ENCODE results near the gene OR3A3. TPM values are rescaled to one million over a fixed set of nuclear protein-coding genes. Genes with fewer than 3 reads are reported as not detected.
"Not testable (repeated sequence)": the region's sequence is repeated elsewhere in the genome, so short reads cannot be mapped to it uniquely, and the experiment has no call there.

Gene OR3A3
- total and polyA plus RNA-seq, 4 donors: 0.63 TPM; not detected in 3

GRCh38 chr17:3438368-3438767 is 27.2 kb downstream of the OR3A3 start:
- no peak overlapping the region for H3K4me3 ChIP-seq
- H3K36me3 ChIP-seq (ENCODE audit: control insufficient read depth in 4 of 4, insufficient read depth in 4 of 4, low read length in 4 of 4): no peaks in the 10 kb centered on the region
- WGBS, 2 donors: 56 to 76% methylated on average over 1 of the region's 1 CpG
- H3K27ac ChIP-seq (ENCODE audit: low read depth in 1 of 2, low read length in 1 of 2): no peak overlapping the region
- ATAC-seq (ENCODE audit: insufficient read depth, low FRiP score) (no peak), DNase-seq (no peak)
- H3K27me3 ChIP-seq (ENCODE audit: control insufficient read depth in 3 of 3, insufficient read depth in 3 of 3, low read length in 2 of 3): no peaks in the 10 kb centered on the region
- no peak for TF ChIP-seq CTCF (IDR thresholded peaks at IDR 0.05; ENCODE audit: control extremely low read depth, extremely low read depth)
- no peak overlapping the region for H3K9ac ChIP-seq (ENCODE audit: insufficient read depth in 1 of 2, low read length in 2 of 2)
- H3K9me3 ChIP-seq (ENCODE audit: control insufficient read depth in 4 of 4, insufficient read depth in 3 of 4, low read length in 3 of 4): no peaks in the 10 kb centered on the region
- peaks cover 0 to 16% (median 0%) of the 10 kb centered on the region in 5 donors for H3K4me1 ChIP-seq (ENCODE audit: control insufficient read depth in 5 of 5, insufficient read depth in 5 of 5, low read length in 5 of 5)

DNA sequence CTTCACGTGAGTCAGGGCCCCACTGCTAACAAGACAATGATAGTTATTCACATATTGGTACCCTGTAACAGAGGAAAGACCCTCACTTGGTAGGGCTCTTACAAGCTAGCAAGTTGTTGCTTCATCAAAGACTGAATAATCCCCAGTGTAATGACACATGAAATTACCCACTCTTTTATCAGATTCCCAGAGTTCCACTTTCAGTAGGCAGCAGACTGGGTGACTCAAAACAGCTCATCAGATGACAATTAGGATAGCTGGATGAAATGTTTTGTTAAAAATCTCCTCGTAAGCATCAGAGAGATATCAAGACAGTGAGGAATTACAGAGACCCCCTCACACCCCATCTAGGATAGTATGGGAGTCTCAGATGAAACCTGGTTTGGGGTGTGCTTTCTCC is 29.3 kb downstream of the OR3A3 start:
- Histone ChIP-seq H3K36me3 (ENCODE audit: control insufficient read depth in 4 of 4, insufficient read depth in 4 of 4, low read length in 4 of 4) (no peaks in the 10 kb centered on the region), H3K4me3 (no peak overlapping the region), H3K4me1 (ENCODE audit: control insufficient read depth in 5 of 5, insufficient read depth in 5 of 5, low read length in 5 of 5) (peaks cover 0 to 16% (median 0%) of the 10 kb centered on the region in 5 donors), H3K27me3 (ENCODE audit: control insufficient read depth in 3 of 3, insufficient read depth in 3 of 3, low read length in 2 of 3) (no peaks in the 10 kb centered on the region), H3K9ac (ENCODE audit: insufficient read depth in 1 of 2, low read length in 2 of 2) (no peak overlapping the region), H3K9me3 (ENCODE audit: control insufficient read depth in 4 of 4, insufficient read depth in 3 of 4, low read length in 3 of 4) (no peaks in the 10 kb centered on the region), H3K27ac (ENCODE audit: low read depth in 1 of 2, low read length in 1 of 2) (no peak overlapping the region)
- WGBS, 2 donors: 65 to 78% methylated on average over 2 of the region's 2 CpGs
- no peak for TF ChIP-seq CTCF (IDR thresholded peaks at IDR 0.05; ENCODE audit: control extremely low read depth, extremely low read depth)
- ATAC-seq (ENCODE audit: insufficient read depth, low FRiP score): no peak
- peak in 2 of 3 donors; percentile 46 to 58 for DNase-seq

DNA sequence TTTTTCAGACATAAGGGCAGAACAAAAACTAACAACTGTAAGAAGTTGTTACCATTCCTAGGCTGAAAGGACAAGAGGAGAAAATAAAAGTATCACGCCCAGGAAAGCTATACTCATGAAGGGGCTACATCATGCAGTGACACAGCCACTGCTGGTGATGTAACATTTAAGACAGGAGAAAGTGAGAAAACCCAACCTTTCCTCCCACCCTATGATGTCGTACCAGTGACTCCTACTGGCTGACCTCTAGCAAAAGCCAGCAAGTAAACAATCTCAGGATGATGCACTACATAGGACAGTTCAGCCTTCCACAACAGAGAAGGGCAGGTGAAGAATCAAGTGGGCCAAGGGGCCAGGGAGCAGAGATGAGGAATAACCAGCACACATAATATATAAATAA is 36.5 kb downstream of the OR3A3 start:
- peak in 2 of 3 donors; percentile 14 to 23 for DNase-seq
- Histone ChIP-seq H3K27me3 (ENCODE audit: control insufficient read depth in 3 of 3, insufficient read depth in 3 of 3, low read length in 2 of 3) (no peaks in the 10 kb centered on the region), H3K4me1 (ENCODE audit: control insufficient read depth in 5 of 5, insufficient read depth in 5 of 5, low read length in 5 of 5) (peaks cover 0 to 17% (median 0%) of the 10 kb centered on the region in 5 donors), H3K36me3 (ENCODE audit: control insufficient read depth in 4 of 4, insufficient read depth in 4 of 4, low read length in 4 of 4) (no peaks in the 10 kb centered on the region), H3K9ac (ENCODE audit: insufficient read depth in 1 of 2, low read length in 2 of 2) (no peak overlapping the region), H3K27ac (ENCODE audit: low read depth in 1 of 2, low read length in 1 of 2) (no peak overlapping the region), H3K9me3 (ENCODE audit: control insufficient read depth in 4 of 4, insufficient read depth in 3 of 4, low read length in 3 of 4) (no peaks in the 10 kb centered on the region), H3K4me3 (no peak overlapping the region)
- WGBS, 2 donors: 32 to 47% methylated on average over 2 of the region's 2 CpGs
- no peak for ATAC-seq (ENCODE audit: insufficient read depth, low FRiP score)
- no peak for TF ChIP-seq CTCF (IDR thresholded peaks at IDR 0.05; ENCODE audit: control extremely low read depth, extremely low read depth)

GRCh38 chr17:3448059-3448665 is 37.0 kb downstream of the OR3A3 start:
- H3K9ac ChIP-seq (ENCODE audit: insufficient read depth in 1 of 2, low read length in 2 of 2): peak overlapping the region in 1 of 2 donors; percentile 57
- whole genome bisulfite sequencing, 2 donors: 39 to 54% methylated on average over 2 of the region's 2 CpGs
- TF ChIP-seq CTCF (IDR thresholded peaks at IDR 0.05; ENCODE audit: control extremely low read depth, extremely low read depth): no peak
- no peaks in the 10 kb centered on the region for H3K27me3 ChIP-seq (ENCODE audit: control insufficient read depth in 3 of 3, insufficient read depth in 3 of 3, low read length in 2 of 3)
- peaks cover 0 to 17% (median 0%) of the 10 kb centered on the region in 5 donors for H3K4me1 ChIP-seq (ENCODE audit: control insufficient read depth in 5 of 5, insufficient read depth in 5 of 5, low read length in 5 of 5)
- ATAC-seq (ENCODE audit: insufficient read depth, low FRiP score) (no peak), DNase-seq (peak in 2 of 3 donors; percentile 76 to 80)
- no peak overlapping the region for H3K27ac ChIP-seq (ENCODE audit: low read depth in 1 of 2, low read length in 1 of 2)
- no peaks in the 10 kb centered on the region for H3K9me3 ChIP-seq (ENCODE audit: control insufficient read depth in 4 of 4, insufficient read depth in 3 of 4, low read length in 3 of 4)
- H3K36me3 ChIP-seq (ENCODE audit: control insufficient read depth in 4 of 4, insufficient read depth in 4 of 4, low read length in 4 of 4): no peaks in the 10 kb centered on the region
- no peak overlapping the region for H3K4me3 ChIP-seq

DNA sequence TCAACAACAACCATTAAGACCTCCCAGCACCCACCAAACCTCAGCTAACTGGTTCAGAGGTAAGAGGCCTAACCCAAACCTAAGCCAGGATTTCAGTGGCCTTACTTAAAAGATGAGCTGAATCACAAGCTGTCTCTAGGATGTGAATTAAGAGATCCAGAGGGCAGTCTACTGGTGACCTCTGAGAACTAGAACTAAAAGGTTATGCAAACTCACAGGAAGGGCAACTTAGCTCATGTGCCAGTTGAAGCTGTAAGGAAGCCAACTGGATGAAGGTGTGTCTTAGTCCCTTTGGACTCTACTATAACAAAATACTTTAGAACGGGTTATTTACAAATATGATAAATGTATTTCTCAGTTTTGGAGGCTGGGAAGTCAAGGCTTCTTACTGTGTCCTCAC is 55.2 kb downstream of the OR3A3 start:
- not testable (repeated sequence) for ATAC-seq (ENCODE audit: insufficient read depth, low FRiP score); H3K27ac ChIP-seq (ENCODE audit: low read depth in 1 of 2, low read length in 1 of 2)
- 75 to 76% methylated on average over 1 of the region's 1 CpG for WGBS, 2 donors

More for the DNA sequence above, 55.2 kb downstream of the OR3A3 start:
- not testable (repeated sequence) for H3K9ac ChIP-seq (ENCODE audit: insufficient read depth in 1 of 2, low read length in 2 of 2); H3K9me3 ChIP-seq (ENCODE audit: control insufficient read depth in 4 of 4, insufficient read depth in 3 of 4, low read length in 3 of 4); H3K4me1 ChIP-seq (ENCODE audit: control insufficient read depth in 5 of 5, insufficient read depth in 5 of 5, low read length in 5 of 5); H3K27me3 ChIP-seq (ENCODE audit: control insufficient read depth in 3 of 3, insufficient read depth in 3 of 3, low read length in 2 of 3); H3K36me3 ChIP-seq (ENCODE audit: control insufficient read depth in 4 of 4, insufficient read depth in 4 of 4, low read length in 4 of 4); H3K4me3 ChIP-seq; DNase-seq
